Parathyroid adenoma (tissue), 2 donors: ENCODE data around the gene RIOK1.

Experiments used
- H2AFZ ChIP-seq: fragments of 300-600 bp; sonication (generic); one replicate; pipeline ENCODE4 v1.7.0; 2017; ENCODE audit warnings: antibody characterized with exemption, mild to moderate bottlenecking
- H3K27ac ChIP-seq: fragments of 300-600 bp; sonication (generic); one replicate; pipeline ENCODE4 v1.7.0; 2017
- H3K27me3 ChIP-seq: fragments of 300-600 bp; sonication (generic); one replicate; pipeline ENCODE4 v1.7.0; 2017; ENCODE audit warnings: low read length; ENCODE audit not compliant: control insufficient read depth, insufficient read depth
- H3K36me3 ChIP-seq: fragments of 300-600 bp; sonication (generic); one replicate; pipeline ENCODE4 v1.7.0; 2017; ENCODE audit warnings: low read length; ENCODE audit not compliant: control insufficient read depth, insufficient read depth
- H3K4me1 ChIP-seq: fragments of 300-600 bp; sonication (generic); one replicate; pipeline ENCODE4 v1.7.0; 2017; ENCODE audit warnings: control low read depth
- H3K4me2 ChIP-seq: fragments of 300-600 bp; sonication (generic); one replicate; pipeline ENCODE4 v1.7.0; 2017; ENCODE audit warnings: low read length
- H3K4me3 ChIP-seq: fragments of 300-600 bp; sonication (generic); one replicate; pipeline ENCODE4 v1.7.0; 2017; ENCODE audit warnings: low read depth, low read length
- H3K79me2 ChIP-seq: fragments of 300-600 bp; sonication (generic); one replicate; pipeline ENCODE4 v1.7.0; 2017; ENCODE audit warnings: control low read depth
- H3K9ac ChIP-seq: fragments of 300-600 bp; sonication (generic); one replicate; pipeline ENCODE4 v1.7.0; 2017; ENCODE audit warnings: mild to moderate bottlenecking
- H3K9me3 ChIP-seq: fragments of 300-600 bp; sonication (generic); one replicate; pipeline ENCODE4 v1.7.0; 2017; ENCODE audit warnings: low read length; ENCODE audit not compliant: control insufficient read depth
- TF ChIP-seq, protein P1 (sequence below): fragments of 300-600 bp; sonication (generic); IDR thresholded peaks from one replicate; pipeline ENCODE4 v1.7.0; 2017; ENCODE audit warnings: antibody characterized with exemption, mild to moderate bottlenecking
- donor health status: primary hyperparathyroidism.

The RIOK1 gene

DNA sequence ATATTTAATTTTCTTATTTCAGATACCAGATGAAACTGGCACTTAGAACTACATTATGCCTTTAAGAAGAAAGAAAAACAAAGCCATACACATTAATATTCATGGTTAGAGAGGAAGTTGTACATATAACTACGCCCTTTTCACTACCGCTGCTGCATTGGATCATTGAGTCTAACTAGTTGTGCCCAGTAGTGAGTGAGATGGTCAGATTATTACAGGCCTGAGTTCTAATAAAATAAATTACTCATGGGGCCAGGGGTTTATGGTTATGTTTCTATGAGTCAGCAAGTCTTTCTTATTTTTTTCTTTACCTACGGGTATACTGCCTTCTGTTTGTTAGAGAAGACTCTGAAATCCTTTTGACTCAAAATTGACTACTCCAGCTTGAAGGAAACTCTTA lies 11.5 kb downstream of the RIOK1 start:
- Histone ChIP-seq H2AFZ (no peak overlapping the region), H3K27ac (no peak overlapping the region), H3K36me3 (no peaks in the 10 kb centered on the region), H3K79me2 (no peaks in the 10 kb centered on the region), H3K27me3 (no peaks in the 10 kb centered on the region), H3K9ac (no peak overlapping the region), H3K4me3 (no peak overlapping the region), H3K9me3 (no peaks in the 10 kb centered on the region), H3K4me2 (no peak overlapping the region), H3K4me1 (no peaks in the 10 kb centered on the region)
- TF ChIP-seq, protein P1, sequence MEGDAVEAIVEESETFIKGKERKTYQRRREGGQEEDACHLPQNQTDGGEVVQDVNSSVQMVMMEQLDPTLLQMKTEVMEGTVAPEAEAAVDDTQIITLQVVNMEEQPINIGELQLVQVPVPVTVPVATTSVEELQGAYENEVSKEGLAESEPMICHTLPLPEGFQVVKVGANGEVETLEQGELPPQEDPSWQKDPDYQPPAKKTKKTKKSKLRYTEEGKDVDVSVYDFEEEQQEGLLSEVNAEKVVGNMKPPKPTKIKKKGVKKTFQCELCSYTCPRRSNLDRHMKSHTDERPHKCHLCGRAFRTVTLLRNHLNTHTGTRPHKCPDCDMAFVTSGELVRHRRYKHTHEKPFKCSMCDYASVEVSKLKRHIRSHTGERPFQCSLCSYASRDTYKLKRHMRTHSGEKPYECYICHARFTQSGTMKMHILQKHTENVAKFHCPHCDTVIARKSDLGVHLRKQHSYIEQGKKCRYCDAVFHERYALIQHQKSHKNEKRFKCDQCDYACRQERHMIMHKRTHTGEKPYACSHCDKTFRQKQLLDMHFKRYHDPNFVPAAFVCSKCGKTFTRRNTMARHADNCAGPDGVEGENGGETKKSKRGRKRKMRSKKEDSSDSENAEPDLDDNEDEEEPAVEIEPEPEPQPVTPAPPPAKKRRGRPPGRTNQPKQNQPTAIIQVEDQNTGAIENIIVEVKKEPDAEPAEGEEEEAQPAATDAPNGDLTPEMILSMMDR: no peak

DNA sequence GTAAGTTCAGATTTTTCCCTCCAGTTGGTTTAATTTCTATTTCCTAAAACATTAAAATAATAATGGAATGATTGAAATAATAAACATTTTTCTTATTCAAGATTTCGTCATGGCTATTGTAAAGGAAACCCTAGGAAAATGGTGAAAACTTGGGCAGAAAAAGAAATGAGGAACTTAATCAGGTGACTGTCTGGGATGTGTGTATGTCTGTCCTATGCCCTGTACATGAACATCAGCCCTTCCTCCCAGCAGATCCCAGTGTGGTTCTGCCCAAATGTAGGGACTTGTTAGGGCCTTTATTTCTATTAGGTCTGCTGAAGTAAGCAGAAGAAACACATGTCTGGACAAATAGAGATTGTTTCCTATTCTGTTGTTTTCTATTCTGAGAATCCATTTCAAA lies 13.1 kb downstream of the RIOK1 start:
- Histone ChIP-seq H3K36me3 (no peaks in the 10 kb centered on the region), H3K4me1 (no peaks in the 10 kb centered on the region)

DNA sequence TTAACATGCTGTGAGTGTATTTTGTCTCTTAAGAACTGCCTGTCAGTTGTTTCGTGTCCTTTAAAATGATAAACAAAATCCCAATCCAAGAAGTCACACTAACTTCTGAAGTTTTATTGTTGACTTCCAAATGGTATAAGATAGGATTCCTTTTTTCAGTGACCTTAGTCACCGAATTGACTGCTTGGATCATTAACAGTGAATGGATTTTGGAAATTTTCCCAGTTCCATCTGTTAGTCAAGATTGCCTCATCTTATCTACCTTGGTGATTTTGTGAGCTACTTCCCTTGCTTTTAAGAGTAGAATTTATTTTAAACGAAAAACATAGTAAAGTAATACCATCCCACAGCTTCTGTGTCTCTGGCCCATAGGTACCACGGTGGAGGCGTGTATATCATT lies 14.9 kb downstream of the RIOK1 start:
- H3K79me2 ChIP-seq: no peaks in the 10 kb centered on the region
- no peaks in the 10 kb centered on the region for H3K4me1 ChIP-seq
- no peaks in the 10 kb centered on the region for H3K36me3 ChIP-seq
- H3K4me3 ChIP-seq: no peak overlapping the region
- H3K27me3 ChIP-seq: no peaks in the 10 kb centered on the region
- TF ChIP-seq, protein P1: no peak
- H3K9me3 ChIP-seq: no peaks in the 10 kb centered on the region
- no peak overlapping the region for H3K4me2 ChIP-seq
- H2AFZ ChIP-seq: no peak overlapping the region
- no peak overlapping the region for H3K27ac ChIP-seq
- H3K9ac ChIP-seq: no peak overlapping the region

More for the DNA sequence above, 13.1 kb downstream of the RIOK1 start:
- no peaks in the 10 kb centered on the region for H3K27me3 ChIP-seq
- no peak overlapping the region for H3K9ac ChIP-seq
- no peak overlapping the region for H3K27ac ChIP-seq
- no peak overlapping the region for H3K4me2 ChIP-seq
- no peaks in the 10 kb centered on the region for H3K9me3 ChIP-seq
- no peak overlapping the region for H3K4me3 ChIP-seq
- TF ChIP-seq, protein P1: no peak
- H2AFZ ChIP-seq: no peak overlapping the region
- no peaks in the 10 kb centered on the region for H3K79me2 ChIP-seq

DNA sequence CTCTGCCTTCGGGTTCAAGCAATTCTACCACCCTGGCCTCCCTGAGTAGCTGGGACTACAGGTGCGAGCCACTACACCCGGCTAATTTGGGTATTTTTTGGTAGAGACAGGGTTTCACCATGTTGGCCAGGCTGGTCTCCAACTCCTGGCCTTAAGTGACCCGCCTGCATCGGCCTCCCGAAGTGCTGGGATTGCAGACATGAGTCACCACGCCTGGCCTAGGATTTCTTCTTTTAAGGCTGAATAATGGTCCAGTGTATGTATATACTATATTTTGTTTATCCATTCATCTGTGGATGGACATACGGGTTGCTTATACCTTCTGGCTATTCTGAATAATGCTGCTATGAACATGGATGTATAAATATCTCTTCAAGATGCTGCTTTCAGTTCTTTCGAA lies 17.1 kb downstream of the RIOK1 start:
- TF ChIP-seq, protein P1: no peak
- H3K4me1 ChIP-seq: no peaks in the 10 kb centered on the region
- no peak overlapping the region for H2AFZ ChIP-seq
- H3K9me3 ChIP-seq: no peaks in the 10 kb centered on the region
- H3K9ac ChIP-seq: no peak overlapping the region
- H3K27ac ChIP-seq: no peak overlapping the region
- H3K27me3 ChIP-seq: no peaks in the 10 kb centered on the region
- no peaks in the 10 kb centered on the region for H3K36me3 ChIP-seq
- no peak overlapping the region for H3K4me2 ChIP-seq
- no peaks in the 10 kb centered on the region for H3K79me2 ChIP-seq
- H3K4me3 ChIP-seq: no peak overlapping the region

DNA sequence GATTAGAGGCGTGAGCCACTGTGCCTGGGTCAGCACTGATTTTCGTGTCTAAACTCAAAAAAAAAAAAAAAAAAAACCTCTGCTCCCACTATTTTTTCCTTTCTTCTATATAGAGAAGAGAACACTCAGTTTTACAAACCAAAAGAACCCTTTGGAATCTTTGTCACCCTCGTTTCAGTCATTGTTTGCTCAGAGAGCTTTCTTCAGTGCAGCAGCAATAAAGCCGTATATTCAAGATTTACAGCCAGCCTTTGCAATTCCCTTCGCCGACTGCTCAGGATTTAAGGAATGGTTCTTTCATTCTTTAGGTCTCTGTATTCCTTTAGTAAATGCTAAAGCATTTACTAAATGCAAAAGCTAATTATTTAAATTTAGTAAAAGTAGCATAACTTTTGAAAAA lies 20.1 kb downstream of the RIOK1 start:
- Histone ChIP-seq H3K9ac (no peak overlapping the region), H3K79me2 (no peaks in the 10 kb centered on the region), H3K36me3 (no peaks in the 10 kb centered on the region), H3K27ac (no peak overlapping the region), H2AFZ (no peak overlapping the region), H3K9me3 (no peaks in the 10 kb centered on the region), H3K4me1 (no peaks in the 10 kb centered on the region), H3K4me3 (no peak overlapping the region), H3K27me3 (no peaks in the 10 kb centered on the region), H3K4me2 (no peak overlapping the region)
- TF ChIP-seq, protein P1: no peak
